GM23248 (cell line): Measurements from ENCODE around the gene LRRC61.

ENCODE experiments used
- EZH2 ChIP-seq: fragments of 200-600 bp; sonication (generic); IDR thresholded peaks from 2 replicates; pipeline ENCODE4 v1.6.1; 2018; ENCODE audit warnings: antibody characterized with exemption, mild to moderate bottlenecking; ENCODE audit not compliant: insufficient read depth, poor library complexity, severe bottlenecking
- EZH2phosphoT487 ChIP-seq: fragments of 200-600 bp; sonication (generic); IDR thresholded peaks from 2 replicates; pipeline ENCODE4 v1.6.1; 2018; ENCODE audit warnings: antibody characterized with exemption, moderate library complexity, mild to moderate bottlenecking, low read depth; ENCODE audit not compliant: insufficient read depth

DNA sequence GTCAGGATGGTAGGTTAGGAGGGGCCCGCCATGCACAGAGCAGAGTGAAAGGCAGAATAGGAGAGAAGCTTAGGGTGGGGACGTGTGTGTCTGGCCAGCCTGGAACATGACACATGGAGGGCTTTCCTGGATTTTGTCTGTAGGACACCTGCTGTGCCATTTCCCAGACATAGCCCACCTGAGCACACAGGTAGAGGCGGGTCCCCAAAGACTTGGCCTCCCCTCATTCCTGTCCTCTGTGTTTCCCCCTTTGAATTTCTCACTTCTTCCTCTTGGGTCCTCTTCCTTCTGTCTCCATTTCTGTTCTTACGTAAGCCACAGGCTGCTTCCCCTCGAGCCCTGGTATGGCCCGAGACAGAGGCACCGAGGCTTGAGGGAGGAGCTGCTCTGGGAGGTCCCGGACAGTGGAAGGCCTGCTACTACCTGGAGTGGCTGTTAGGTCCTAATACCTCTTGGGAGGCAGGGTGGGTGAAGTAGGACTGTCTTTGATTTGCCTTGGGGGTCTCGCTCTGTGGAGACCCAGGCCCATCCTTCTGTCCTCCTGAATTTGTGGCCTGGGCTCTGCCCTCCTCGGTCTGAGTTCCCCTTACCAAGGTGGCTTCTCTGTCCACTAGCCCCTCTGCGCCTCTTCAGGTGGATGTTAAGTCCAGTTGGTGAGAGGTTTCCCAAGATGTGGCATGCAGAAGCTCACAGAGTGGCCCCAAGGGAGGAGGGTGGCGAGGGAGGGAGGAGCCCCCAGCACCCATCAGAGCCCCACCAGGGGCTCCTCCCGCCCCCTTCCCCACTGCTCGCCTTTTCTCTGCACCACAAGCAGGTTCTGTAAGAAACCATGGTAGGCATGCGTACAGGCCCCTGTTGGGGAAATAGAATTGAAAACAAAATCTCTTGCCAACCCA, 61.5 kb downstream of the LRRC61 start:
- TF ChIP-seq EZH2phosphoT487 = no peak
- TF ChIP-seq EZH2 = no peak
